ENCODE data around the gene FGF11.

The FGF11 gene

DNA sequence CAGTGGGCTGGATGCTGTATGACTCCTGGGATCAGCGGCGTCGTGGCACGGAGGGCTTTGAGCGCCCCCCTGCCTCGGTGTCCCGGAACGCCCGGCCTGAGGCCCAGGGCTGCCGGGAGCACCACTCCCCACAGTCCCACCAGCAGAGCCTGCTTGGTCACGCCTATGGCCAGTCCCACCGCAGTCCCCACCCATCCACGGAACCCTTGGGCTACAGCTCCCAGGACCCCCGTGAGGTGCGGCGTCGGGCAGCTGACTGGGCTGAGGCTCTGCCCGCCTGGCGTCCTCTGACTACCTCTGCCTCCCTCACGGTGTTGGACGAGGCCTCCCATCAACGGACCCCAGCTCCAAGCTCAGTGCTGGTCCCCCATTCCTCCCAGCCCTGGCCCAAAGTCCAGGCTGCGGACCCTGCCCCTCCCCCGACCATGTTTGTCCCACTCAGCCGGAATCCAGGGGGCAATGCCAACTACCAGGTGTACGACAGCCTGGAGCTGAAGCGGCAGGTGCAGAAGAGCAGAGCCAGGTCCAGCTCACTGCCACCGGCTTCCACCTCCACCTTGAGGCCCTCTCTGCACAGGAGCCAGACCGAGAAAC lies 12.3 kb upstream of the FGF11 start:
- DNase-seq (ENCODE audit: extremely low spot score, insufficient read length, low read depth) (no peak), FAIRE-seq (no peak)

GRCh38 chr17:7427549-7427948 lies 11.8 kb upstream of the FGF11 start:
- no peak for FAIRE-seq
- no peak for DNase-seq (ENCODE audit: extremely low spot score, insufficient read length, low read depth)

DNA sequence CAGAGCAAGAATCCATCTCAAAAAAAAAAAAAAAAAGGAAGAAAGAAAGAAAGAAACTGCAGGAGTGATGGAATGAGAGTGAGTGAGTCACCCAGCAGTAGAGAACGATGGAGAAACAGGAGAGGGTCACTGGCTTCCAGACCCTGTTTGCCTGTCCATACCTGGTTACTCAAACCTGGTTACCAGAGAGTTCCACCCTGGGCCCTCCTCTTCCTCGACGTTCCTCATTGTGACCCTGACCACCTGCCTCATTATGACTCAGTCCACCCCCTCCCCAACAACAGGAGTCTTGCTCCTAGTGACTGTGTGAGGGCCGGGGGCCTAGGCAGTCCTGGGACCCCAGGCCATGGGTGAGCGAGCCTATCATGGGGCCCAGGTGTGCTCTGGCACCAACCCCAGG lies 10.8 kb upstream of the FGF11 start, which contains the start of gene SPEM3:
Gene SPEM3 (plus strand): TSS at position 301 of the 400 bp plus-strand sequence. CDS start 46 bp downstream, at position 347.
- no peak for FAIRE-seq

DNA sequence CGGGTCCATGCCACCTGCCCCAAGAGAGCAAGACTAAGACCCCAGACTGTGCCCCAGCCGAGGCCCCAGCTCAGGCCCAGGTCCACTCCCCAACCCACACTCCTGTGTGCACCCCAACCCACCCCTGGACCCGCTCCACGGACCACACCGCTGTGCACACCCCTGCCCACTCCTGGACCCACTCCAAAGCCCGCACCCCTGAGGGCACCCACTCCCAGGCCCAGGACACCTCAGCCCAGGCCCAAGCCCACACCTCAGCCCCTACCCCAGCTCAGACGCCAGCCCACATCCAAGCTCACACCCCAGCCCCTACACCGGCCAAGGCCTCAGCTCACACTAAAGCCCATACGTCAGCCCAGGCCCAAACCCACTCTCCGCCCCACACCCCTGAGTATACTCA lies 9.6 kb upstream of the FGF11 start:
- FAIRE-seq: no peak
- DNase-seq (ENCODE audit: extremely low spot score, insufficient read length, low read depth): no peak

More for the DNA sequence above, 10.8 kb upstream of the FGF11 start, which contains the start of gene SPEM3:
- DNase-seq (ENCODE audit: extremely low spot score, insufficient read length, low read depth): no peak

GRCh38 chr17:7431231-7431630 lies 8.1 kb upstream of the FGF11 start:
- FAIRE-seq (no peak), DNase-seq (ENCODE audit: extremely low spot score, insufficient read length, low read depth) (no peak)

DNA sequence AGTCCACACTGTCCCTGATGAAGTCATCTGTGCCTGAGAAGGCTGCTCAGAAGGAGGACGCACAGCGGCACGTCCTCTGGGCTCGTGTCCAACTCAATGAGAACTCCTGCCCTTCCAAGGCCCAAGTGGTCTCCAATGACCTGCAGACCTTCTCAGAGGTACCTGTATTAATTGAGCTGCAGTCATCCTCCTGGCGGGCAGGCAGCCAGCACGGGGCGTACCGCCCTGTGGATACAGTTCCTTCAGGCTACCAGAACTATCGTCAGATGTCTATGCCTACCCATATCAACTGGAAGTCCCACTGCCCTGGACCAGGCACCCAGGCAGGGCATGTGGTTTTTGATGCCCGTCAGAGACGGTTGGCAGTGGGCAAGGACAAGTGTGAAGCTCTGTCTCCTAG lies 7.0 kb upstream of the FGF11 start:
- DNase-seq (ENCODE audit: extremely low spot score, insufficient read length, low read depth): no peak
- no peak for FAIRE-seq

GRCh38 chr17:7435676-7436555 lies 3.4 kb upstream of the FGF11 start:
- DNase-seq (ENCODE audit: extremely low spot score, insufficient read length, low read depth): no peak
- no peak for FAIRE-seq

DNA sequence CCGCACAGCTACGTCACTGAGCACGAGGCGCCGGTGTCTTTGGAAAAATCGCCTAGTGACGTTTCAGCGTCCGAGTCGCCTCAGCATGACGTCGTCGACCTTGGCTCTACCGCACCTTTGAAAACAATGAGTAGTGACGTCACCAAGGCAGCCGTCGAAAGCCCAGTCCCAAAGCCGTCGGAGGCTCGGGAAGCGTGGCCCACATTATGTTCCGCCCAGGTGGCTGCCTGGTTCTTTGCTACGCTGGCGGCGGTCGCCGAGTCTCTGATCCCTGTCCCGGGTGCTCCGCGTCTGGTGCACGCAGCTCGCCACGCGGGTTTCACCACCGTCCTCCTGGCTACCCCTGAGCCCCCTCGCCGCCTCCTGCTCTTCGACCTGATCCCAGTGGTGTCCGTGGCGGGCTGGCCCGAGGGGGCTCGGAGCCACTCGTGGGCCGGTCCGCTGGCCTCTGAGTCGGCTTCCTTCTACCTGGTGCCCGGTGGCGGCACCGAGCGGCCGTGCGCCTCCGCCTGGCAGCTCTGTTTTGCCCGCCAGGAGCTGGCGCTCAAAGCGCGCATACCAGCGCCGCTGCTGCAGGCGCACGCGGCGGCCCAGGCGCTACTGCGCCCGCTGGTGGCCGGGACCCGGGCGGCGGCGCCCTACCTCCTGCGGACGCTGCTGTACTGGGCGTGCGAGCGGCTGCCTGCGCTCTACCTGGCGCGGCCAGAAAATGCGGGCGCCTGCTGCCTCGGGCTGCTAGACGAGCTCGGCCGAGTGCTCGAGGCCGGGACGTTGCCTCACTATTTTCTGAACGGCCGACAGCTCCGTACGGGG lies 2.5 kb upstream of the FGF11 start:
- peak; percentile 48 for FAIRE-seq
- peak; percentile 44 for DNase-seq (ENCODE audit: extremely low spot score, insufficient read length, low read depth)

DNA sequence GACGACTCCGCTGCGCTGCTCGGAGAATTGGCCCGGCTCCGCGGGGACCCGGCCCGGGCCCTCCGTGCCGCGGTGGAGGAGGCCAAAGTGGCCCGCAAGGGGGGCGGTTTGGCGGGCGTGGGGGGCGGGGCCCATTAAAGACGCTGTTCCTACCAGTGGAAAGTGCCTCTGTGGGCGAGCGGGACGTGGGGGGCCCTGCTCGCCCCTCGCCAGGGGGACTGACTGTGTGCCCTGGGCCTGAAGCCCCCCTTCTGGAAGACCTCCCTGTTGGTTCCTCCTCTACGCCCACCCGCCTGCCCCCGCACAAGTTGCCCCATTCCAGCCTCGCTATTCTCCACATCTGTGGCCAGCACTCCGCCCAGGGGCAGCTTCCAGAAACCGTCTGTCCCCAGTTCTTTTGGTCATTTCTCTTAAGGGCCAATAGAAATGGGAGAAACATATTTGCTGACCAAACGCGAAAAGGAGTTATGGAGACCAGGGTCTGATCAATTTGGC lies 1.9 kb upstream of the FGF11 start:
- FAIRE-seq (no peak), DNase-seq (ENCODE audit: extremely low spot score, insufficient read length, low read depth) (no peak)

- DNase-seq (ENCODE audit: extremely low spot score, insufficient read length, low read depth) (no peak), FAIRE-seq (no peak)
These were observed 1.2 kb upstream of the FGF11 start for GRCh38 chr17:7437950-7438614.

DNA sequence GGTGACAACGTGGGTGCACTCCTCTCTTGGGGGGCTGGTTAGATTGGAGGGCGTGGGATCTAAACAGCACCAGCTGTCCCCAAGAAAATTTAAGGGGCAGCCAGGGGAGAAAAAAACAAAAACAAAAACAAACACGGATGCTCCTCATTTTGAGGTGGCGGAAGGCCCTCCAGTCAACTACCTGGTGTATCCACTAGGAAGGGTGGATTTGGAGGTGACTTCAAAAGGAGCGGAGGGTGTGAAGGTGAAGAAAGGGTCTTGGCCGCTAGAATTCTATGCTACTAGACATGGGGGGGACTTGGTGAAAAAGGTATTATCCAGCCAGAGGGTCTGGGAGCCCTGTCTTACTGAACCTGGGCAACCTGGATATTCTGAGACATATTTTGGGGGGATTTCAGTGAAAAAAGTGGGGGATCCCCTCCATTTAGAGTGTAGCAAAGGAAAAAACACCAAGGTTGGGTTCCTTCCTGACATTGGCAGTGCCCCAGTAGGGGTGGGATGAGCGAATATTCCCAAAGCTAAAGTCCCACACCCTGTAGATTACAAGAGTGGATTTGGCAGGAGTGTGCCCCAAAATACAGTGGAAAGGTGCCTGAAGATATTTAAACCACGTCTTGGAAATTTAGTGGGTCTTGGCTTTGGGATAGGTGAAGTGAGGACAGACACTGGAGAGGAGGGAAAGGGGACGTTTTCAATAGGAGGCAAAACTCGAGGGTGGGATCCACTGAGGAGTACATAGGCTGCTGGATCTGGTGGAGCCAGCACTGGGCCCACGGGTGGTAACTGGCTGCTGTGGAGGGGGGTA lies 454 bp upstream of the FGF11 start:
- FAIRE-seq (no peak), DNase-seq (ENCODE audit: extremely low spot score, insufficient read length, low read depth) (no peak)

- FAIRE-seq: peak; percentile 60
- DNase-seq (ENCODE audit: extremely low spot score, insufficient read length, low read depth): no peak
These were observed 961 bp downstream of the FGF11 start for GRCh38 chr17:7440113-7440833.

DNA sequence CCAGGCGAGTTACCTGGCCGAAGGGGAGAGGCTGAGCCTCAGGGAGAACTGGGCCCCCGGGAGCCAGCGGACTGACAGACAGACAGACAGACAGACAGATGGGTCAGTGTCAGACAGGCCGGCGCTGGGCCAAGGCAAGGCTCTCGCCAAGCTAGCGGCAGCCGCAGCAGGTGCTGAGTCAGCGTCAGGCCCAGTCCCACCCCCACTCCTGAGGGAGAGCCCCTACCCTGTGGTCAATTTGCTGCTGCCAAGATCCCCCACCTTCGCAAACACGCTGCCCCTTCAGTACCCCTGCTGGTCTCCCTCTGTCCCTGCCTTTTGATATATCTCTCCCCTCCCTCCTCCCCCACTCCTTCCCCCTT lies 1.5 kb downstream of the FGF11 start:
- peak; percentile 38 for FAIRE-seq

DNA sequence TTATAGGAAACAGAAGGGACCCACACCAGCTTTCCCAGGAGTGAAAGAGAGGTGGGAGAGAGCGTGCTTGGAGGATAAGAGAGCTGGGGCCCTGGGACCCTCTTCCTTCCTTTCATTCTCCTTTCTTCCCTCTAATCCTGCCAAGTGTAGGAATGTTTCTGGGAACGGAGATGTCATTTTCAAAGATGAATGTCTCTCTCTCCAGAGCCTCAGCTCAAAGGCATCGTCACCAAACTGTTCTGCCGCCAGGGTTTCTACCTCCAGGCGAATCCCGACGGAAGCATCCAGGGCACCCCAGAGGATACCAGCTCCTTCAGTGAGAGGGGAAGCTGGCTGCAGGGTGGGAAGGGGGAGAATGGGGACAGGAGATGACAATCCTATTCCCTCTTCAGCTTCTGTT lies 2.0 kb downstream of the FGF11 start:
- DNase-seq (ENCODE audit: extremely low spot score, insufficient read length, low read depth): no peak
- FAIRE-seq: no peak

More for the DNA sequence above, 1.5 kb downstream of the FGF11 start:
- no peak for DNase-seq (ENCODE audit: extremely low spot score, insufficient read length, low read depth)

DNA sequence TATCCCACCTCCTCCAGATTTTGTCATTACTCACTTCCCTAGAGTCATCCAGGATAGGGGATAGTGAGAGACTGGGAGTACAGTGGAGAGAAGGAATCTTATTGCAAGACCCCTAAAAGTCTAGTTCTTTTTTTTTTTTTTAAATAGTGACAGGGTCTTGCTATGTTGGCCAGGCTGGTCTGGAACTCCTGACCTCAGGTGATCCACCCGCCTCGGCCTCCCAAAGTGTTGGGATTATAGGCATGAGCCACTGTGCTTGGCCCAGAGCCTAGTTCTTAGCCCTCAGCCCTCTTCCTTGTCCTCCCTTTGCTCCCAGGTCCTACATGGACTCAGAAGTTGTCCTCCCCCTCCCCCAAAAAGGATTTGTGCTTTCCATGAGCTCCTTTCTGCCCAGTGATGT lies 2.8 kb downstream of the FGF11 start:
- DNase-seq (ENCODE audit: extremely low spot score, insufficient read length, low read depth) (no peak), FAIRE-seq (no peak)

DNA sequence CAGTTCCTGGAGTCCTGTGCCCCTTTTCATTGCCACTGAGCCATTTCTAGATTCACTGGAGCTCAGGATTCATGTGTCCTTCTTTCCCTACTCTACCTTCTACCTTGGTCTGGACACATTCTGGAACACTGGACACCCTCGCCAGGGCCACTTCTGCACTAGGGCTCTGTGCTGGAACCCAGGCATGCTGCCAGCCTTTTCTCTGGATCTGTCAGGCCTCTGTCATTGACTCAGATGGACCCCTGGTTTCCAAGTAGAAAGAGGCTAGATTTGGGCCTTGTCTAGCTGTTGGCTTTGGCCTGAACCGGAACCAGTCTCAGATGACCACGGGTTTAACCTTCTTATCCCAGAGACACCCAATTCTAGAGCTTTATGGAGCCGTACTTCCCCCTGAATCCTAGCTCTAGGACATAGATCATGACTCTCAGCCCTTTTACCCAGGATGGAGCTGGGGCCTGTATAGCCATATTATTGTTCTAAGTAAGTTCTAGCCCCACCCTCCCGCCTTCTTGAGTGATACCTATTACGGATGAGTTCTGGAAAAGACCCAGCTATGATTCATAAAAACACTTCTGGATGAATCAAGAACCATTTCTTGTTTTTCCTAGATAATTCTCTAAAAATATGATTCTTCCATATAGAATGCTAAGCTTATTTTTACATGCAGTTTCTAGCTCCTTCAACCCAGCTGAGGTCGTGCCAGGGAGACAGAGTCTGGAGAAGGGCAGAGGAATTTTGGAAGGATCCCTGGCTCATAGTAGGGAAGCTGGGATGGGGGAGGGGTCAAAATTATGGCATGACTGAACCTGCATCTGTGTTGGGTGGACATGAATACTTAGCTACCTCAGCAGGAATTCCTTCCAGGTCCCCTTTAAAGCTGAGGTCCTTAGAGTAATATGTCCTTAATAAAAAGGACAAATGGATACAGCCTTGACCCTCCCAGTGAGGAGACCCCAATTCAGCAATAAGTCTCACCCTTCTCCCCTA lies 4.5 kb downstream of the FGF11 start:
- FAIRE-seq: no peak
- DNase-seq (ENCODE audit: extremely low spot score, insufficient read length, low read depth): no peak

All from GM18507 (cell line).